NCI-H1092 treated with DMSO at 0.1 percent for 48 hours (cell line): ENCODE data around the gene MRPL51.

Source experiments
- DNase-seq: peaks from one replicate; lab custom pipeline; 2025; lab: John Stamatoyannopoulos, UW

MRPL51 gene

DNA sequence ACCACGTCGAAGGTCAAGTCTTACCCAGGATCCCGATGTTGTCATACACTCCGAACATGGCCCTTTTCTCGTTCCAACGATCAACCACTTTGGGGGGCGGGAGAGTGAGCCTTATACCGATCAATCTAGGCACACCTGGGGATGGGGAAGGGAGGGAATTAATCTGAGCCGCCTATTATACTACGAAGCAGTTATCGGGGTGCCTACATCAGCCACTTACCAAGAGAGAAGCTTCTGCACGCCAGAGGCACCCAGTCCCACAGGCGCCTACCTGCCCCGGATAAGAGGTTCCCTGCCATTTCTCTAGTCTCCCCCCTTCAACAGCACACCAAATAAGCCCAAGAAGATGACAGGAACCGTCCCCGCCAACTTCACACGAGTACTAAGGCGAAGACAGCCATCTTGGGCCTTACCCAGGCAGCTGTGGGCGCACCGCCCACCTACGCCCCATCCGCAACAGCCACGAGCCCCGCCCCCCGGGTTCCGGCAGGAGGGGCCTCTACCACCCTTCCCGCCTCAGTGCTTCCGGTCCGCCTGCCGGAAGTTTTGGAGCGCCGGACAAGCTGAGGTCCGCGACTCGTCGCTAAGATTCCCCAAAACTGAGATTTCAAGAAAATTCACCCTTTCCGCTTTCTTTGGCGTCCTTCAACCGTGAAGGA, at the start of gene MRPL51:
Gene MRPL51 (minus strand): TSS at position 425 of the 659 bp plus-strand sequence. CDS start 126 bp downstream, at position 299.
- DNase-seq, result peak; percentile 93

DNA sequence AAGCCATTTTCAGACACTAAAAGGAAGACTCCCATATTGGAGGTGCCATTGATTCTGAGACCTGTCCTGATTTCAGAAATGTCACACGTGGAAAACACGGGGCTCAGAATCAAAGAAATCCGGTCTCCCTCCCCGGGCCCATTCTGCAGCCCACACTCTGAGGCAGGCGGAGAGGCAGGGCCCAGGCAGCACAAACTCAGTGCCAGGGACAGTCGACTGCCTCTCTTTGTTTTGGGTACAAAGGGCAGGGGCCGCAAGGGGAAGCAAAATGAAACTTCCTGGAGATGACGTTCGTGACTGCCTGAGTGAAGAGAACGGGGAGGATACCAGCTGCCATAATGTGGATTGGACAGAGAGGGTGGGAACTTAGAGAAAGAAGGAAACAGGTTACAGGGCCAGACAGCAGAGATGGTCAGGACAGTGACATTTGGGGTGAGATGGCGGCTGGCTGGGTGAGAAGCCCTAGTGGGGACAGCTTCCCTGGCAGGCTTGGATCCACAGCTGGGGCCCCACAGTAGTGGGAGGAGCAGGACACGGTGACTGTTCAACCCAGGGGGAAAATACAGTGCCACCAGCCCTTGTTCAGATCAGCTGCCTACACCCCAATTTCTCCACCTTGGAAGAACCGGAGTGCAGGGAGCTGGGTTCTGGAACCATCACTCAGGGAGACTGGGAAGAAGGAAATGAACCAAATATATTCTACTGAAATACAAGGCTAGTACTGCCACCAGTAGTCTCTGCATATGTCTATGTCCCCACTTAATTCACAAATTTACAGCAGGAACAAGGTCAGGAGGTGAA, 49.3 kb upstream of the MRPL51 start:
- DNase-seq, result no peak

DNA sequence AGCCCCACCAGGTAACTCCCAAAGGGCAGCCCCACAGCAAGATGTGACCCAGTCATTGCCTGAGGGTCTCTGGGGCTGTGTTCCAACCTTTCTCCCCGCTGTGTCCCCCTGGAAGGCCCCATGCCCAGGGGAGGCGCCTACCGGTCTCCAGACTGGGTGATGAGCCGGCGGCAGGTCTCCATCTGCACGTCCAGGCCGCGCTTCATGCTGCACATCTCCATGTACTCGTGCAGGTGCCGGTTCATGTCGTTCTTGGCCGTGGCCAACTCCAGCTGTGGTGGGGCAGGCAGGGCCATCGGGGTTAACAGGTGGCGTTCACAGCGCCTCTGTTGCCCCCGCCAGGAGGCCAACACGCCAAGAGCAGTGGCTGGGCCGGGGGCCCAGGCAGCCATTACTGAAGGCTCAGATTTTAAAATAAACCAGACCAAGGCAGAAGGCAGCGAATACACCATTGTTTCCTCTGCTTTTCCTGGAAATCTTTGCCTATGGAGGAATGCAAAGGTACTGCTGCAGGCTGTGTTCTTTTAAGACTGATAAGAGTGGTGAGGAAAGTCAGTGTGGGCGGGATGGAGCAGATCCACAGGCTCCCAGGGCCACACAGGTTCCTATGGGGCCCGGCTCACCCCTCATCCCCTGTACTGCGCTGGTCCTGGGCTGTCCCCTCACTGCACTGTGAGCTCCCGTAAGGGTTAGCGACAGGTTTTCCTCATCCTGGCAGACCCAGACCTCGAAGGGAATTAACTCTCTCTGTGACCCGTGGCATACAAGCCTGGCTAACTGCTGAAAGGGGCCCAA, 48.5 kb upstream of the MRPL51 start:
- DNase-seq, result no peak

DNA sequence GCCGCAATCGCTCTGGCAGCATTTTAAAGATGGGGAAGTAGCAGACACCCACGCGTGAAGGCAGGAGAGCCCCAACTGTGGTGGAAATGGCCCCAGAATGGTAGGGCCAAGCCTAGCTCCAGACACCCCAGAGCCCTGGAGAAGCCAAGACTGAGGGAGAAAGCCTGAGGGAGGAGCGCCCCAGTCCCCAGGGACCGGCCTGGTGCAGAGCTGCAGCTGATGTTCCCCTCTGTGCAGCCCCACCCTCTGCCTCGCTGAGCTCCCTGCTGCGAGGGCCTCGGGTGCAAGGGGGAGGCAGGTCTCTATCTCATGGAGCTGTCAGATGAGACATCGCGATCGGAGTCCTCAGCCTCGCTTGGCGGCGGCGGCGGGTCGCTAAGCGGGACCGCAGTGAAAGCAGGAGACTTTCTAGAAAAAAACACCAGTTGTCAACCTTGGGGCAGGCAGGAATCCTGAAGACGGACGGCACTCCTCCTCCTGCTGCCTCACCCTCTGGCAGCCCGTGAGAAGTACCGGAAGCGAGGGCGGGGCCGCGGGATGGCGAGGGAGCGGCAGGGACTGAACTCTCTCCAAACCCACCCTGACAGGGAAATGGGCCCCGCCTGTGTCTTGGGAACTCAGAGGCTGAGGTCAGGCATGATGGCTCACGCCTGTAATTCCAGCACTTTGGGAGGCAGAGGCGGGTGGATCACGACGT, 47.3 kb upstream of the MRPL51 start:
- DNase-seq, result peak; percentile 63

DNA sequence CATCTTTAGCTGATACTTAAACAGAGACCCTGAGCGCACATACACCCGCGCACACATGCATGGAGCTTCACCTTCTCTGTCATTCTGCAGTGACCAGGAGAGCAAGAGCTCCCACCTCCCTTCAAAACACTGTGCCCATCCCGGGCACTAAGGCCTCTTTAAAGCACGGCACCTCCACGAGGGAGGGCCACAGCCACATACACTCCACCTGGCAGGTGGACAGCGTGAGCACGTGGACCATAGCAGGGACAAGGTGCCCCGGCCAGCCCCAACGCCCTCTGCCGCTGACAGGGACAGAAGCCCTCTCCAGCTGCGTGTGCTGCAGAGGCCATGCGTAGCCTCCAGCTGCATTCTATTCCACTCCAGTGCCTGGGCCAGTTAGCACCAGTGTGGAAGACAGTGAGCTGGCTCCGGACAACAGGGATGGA, 46.7 kb upstream of the MRPL51 start:
- no peak for DNase-seq

DNA sequence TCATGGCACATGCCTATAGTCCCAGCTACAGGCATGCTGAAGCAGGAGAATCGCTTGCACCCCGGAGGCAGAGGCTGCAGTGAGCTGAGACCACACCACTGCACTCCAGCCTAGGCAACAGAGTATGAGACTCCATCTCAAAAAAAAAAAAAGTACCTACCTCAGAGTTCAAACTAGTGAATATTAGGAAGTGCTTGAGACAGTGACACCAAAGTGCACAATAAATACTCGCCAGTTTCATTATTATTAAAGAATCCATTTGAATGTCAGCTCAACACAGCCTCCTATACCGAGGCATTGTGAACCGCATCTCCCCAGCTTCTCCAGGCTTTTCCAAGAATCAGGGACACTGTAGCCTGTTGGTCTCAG, 46.2 kb upstream of the MRPL51 start:
- no peak for DNase-seq

DNA sequence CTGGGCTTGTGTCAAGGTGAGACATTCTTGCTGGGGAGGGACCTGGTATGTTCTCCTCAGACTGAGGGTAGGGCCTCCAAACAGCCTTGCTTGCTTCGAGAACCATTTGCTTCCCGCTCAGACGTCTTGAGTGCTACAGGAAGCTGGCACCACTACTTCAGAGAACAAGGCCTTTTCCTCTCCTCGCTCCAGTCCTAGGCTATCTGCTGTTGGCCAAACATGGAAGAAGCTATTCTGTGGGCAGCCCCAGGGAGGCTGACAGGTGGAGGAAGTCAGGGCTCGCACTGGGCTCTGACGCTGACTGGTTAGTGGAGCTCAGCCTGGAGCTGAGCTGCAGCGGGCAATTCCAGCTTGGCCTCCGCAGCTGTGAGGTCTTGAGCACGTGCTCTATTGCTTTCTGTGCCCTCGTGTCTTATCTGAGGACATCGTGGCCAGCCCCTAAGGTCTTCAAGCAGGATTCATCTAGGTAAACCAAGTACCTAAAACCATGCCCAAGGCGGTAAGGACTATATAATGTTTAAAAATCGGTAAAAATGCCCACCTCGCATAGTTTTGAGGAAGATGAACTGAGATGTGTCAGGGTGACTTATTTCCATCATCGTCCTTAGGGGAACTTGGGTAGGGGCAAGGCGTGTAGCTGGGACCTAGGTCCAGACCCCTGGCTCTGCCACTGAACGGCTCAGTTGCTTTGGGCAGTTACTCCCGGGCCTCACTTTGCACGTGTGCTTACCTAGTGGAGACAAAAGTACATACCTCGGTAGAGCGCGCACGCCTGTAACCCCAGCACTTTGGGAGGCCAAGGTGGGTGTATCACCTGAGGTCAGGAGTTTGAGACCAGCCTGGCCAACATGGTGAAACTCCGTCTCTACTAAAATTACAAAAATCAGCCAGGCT, 45.6 kb upstream of the MRPL51 start:
- DNase-seq, result no peak

DNA sequence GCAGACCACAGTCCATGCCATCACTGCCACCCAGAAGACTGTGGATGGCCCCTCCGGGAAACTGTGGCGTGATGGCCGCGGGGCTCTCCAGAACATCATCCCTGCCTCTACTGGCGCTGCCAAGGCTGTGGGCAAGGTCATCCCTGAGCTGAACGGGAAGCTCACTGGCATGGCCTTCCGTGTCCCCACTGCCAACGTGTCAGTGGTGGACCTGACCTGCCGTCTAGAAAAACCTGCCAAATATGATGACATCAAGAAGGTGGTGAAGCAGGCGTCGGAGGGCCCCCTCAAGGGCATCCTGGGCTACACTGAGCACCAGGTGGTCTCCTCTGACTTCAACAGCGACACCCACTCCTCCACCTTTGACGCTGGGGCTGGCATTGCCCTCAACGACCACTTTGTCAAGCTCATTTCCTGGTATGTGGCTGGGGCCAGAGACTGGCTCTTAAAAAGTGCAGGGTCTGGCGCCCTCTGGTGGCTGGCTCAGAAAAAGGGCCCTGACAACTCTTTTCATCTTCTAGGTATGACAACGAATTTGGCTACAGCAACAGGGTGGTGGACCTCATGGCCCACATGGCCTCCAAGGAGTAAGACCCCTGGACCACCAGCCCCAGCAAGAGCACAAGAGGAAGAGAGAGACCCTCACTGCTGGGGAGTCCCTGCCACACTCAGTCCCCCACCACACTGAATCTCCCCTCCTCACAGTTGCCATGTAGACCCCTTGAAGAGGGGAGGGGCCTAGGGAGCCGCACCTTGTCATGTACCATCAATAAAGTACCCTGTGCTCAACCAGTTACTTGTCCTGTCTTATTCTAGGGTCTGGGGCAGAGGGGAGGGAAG, 44.7 kb upstream of the MRPL51 start:
- peak; percentile 65 for DNase-seq

DNA sequence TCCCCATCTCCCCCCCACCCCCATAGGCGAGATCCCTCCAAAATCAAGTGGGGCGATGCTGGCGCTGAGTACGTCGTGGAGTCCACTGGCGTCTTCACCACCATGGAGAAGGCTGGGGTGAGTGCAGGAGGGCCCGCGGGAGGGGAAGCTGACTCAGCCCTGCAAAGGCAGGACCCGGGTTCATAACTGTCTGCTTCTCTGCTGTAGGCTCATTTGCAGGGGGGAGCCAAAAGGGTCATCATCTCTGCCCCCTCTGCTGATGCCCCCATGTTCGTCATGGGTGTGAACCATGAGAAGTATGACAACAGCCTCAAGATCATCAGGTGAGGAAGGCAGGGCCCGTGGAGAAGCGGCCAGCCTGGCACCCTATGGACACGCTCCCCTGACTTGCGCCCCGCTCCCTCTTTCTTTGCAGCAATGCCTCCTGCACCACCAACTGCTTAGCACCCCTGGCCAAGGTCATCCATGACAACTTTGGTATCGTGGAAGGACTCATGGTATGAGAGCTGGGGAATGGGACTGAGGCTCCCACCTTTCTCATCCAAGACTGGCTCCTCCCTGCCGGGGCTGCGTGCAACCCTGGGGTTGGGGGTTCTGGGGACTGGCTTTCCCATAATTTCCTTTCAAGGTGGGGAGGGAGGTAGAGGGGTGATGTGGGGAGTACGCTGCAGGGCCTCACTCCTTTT, 44.0 kb upstream of the MRPL51 start:
- DNase-seq, result no peak

DNA sequence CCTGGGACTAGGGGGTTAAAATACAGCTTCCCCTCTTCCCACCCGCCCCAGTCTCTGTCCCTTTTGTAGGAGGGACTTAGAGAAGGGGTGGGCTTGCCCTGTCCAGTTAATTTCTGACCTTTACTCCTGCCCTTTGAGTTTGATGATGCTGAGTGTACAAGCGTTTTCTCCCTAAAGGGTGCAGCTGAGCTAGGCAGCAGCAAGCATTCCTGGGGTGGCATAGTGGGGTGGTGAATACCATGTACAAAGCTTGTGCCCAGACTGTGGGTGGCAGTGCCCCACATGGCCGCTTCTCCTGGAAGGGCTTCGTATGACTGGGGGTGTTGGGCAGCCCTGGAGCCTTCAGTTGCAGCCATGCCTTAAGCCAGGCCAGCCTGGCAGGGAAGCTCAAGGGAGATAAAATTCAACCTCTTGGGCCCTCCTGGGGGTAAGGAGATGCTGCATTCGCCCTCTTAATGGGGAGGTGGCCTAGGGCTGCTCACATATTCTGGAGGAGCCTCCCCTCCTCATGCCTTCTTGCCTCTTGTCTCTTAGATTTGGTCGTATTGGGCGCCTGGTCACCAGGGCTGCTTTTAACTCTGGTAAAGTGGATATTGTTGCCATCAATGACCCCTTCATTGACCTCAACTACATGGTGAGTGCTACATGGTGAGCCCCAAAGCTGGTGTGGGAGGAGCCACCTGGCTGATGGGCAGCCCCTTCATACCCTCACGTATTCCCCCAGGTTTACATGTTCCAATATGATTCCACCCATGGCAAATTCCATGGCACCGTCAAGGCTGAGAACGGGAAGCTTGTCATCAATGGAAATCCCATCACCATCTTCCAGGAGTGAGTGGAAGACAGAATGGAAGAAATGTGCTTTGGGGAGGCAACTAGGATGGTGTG, 43.1 kb upstream of the MRPL51 start:
- DNase-seq, result no peak

DNA sequence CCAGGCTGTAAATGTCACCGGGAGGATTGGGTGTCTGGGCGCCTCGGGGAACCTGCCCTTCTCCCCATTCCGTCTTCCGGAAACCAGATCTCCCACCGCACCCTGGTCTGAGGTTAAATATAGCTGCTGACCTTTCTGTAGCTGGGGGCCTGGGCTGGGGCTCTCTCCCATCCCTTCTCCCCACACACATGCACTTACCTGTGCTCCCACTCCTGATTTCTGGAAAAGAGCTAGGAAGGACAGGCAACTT, 42.6 kb upstream of the MRPL51 start:
- no peak for DNase-seq

DNA sequence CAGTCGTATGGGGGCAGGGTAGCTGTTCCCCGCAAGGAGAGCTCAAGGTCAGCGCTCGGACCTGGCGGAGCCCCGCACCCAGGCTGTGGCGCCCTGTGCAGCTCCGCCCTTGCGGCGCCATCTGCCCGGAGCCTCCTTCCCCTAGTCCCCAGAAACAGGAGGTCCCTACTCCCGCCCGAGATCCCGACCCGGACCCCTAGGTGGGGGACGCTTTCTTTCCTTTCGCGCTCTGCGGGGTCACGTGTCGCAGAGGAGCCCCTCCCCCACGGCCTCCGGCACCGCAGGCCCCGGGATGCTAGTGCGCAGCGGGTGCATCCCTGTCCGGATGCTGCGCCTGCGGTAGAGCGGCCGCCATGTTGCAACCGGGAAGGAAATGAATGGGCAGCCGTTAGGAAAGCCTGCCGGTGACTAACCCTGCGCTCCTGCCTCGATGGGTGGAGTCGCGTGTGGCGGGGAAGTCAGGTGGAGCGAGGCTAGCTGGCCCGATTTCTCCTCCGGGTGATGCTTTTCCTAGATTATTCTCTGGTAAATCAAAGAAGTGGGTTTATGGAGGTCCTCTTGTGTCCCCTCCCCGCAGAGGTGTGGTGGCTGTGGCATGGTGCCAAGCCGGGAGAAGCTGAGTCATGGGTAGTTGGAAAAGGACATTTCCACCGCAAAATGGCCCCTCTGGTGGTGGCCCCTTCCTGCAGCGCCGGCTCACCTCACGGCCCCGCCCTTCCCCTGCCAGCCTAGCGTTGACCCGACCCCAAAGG, 42.1 kb upstream of the MRPL51 start:
- DNase-seq, result peak; percentile 58

DNA sequence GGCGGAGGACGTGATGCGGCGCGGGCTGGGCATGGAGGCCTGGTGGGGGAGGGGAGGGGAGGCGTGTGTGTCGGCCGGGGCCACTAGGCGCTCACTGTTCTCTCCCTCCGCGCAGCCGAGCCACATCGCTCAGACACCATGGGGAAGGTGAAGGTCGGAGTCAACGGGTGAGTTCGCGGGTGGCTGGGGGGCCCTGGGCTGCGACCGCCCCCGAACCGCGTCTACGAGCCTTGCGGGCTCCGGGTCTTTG, 41.6 kb upstream of the MRPL51 start:
- no peak for DNase-seq

DNA sequence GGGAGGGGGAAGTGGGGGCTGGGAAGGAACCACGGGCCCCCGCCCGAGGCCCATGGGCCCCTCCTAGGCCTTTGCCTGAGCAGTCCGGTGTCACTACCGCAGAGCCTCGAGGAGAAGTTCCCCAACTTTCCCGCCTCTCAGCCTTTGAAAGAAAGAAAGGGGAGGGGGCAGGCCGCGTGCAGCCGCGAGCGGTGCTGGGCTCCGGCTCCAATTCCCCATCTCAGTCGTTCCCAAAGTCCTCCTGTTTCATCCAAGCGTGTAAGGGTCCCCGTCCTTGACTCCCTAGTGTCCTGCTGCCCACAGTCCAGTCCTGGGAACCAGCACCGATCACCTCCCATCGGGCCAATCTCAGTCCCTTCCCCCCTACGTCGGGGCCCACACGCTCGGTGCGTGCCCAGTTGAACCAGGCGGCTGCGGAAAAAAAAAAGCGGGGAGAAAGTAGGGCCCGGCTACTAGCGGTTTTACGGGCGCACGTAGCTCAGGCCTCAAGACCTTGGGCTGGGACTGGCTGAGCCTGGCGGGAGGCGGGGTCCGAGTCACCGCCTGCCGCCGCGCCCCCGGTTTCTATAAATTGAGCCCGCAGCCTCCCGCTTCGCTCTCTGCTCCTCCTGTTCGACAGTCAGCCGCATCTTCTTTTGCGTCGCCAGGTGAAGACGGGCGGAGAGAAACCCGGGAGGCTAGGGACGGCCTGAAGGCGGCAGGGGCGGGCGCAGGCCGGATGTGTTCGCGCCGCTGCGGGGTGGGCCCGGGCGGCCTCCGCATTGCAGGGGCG, 41.0 kb upstream of the MRPL51 start, which contains the start of gene GAPDH:
Gene GAPDH (plus strand): TSS at position 595 of the 772 bp plus-strand sequence. CDS start 316 bp downstream, outside the sequence.
- DNase-seq, result peak; percentile 98

DNA sequence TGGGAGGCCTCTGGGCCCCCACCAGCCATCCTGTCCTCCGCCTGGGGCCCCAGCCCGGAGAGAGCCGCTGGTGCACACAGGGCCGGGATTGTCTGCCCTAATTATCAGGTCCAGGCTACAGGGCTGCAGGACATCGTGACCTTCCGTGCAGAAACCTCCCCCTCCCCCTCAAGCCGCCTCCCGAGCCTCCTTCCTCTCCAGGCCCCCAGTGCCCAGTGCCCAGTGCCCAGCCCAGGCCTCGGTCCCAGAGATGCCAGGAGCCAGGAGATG, 40.5 kb upstream of the MRPL51 start:
- no peak for DNase-seq

DNA sequence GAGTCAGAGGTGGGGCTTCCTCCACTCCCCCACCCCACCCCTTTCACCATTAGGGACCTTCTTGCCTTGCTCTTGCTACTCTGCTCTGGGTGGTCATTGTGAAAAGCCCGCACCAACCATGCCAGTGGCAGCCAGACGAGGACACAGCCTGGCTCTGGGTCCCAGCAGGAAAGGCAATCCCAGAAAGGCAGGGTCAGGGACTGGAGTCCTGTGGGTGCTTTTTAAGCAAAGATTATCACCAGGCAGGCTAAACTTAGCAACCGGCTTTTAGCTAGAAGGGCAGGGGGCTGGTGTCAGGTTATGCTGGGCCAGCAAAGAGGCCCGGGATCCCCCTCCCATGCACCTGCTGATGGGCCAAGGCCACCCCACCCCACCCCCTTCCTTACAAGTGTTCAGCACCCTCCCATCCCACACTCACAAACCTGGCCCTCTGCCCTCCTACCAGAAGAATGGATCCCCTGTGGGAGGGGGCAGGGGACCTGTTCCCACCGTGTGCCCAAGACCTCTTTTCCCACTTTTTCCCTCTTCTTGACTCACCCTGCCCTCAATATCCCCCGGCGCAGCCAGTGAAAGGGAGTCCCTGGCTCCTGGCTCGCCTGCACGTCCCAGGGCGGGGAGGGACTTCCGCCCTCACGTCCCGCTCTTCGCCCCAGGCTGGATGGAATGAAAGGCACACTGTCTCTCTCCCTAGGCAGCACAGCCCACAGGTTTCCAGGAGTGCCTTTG, 40.0 kb upstream of the MRPL51 start:
- peak; percentile 70 for DNase-seq
